HG03097 (cell line): Measurements from ENCODE around the gene HOATZ.

Experiments
- ATAC-seq: cut with Tn5 transposase; IDR thresholded peaks from one replicate; pipeline ENCODE4 v1.9.1; 2021; ENCODE audit not compliant: unreplicated experiment, low FRiP score

Gene HOATZ

DNA sequence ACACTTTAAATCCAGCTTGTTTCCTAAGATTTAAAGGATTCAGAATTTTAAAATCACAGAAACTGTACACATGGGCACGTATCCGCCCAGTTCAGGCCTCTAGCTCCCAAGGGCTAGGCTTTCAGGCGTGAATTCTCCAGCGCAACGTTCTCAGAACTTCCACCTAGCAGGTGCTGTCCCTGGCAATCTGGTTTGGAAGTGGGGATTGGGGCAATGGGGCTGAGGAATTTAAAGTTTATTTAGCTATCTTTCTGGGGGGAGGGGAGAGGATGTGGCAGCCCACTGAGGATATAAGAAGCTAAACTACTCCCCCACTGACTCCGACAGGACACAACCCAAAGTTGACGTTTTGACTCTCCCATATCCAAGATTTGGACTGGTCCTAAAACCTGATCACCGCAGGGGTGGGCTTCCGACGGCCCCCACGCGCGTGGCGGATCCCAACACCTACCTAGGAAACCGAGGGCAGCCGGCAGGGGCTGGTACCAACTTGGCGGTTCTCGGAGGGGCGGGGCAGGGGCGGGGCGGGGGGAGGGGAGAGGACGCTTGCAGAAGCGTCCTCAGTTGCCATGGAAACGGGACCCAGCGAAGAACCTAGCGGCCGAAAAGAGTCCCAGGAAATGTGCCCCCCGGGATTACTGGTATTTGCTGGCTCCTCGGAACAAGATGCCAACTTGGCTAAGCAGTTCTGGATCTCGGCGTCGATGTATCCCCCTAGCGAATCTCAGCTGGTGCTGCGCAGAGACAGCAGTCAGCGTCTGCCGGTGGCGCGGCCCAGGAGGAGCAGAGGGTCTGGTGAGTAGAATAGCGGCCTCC, at the start of gene HOATZ:
Gene HOATZ (plus strand): TSS at position 563 of the 816 bp plus-strand sequence. CDS start 7 bp downstream, at position 570.
- ATAC-seq, result no peak

DNA sequence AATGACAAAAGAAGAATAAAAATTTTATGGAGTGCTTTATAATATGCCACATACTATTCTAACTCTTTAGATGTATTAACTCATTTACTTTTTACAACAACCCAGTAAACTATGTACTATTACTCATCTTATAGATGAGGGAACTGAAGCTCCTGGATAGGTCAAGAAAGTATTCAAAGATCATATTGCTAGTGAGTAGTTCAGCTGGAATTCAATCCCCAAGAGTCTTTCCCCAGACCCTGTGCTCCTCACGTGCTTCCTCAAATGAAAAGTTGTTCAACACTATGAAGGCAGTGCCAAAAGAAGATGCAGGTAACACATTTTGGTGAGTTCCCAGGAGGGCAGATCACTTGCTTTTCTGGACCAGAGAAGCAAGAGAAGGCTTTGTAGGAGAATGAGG, 49.2 kb upstream of the HOATZ start:
- no peak for ATAC-seq

DNA sequence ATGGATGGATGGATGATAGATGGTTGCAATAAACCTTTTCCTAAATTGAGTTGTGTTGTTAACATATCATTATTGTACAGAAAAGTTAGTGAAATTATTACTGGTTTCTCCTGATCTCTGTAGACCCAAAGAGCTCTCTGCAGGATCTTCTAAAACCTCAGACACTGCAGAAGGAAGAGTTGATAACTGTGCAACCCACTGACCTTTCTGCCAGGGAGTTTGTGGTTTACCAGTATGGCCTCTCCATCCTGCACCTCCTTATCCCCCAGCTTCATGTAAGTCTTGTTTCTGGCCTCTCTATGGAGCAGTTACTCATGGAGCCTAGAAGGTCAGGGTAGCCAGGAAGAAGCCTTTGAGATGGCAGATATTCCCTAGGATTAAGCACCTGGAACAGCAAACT, 48.0 kb upstream of the HOATZ start:
- ATAC-seq, result no peak

- no peak for ATAC-seq
Observed at GRCh38 chr11:111469200-111469599, 45.4 kb upstream of the HOATZ start.

- no peak for ATAC-seq
Observed at GRCh38 chr11:111472228-111472627, 42.4 kb upstream of the HOATZ start.

DNA sequence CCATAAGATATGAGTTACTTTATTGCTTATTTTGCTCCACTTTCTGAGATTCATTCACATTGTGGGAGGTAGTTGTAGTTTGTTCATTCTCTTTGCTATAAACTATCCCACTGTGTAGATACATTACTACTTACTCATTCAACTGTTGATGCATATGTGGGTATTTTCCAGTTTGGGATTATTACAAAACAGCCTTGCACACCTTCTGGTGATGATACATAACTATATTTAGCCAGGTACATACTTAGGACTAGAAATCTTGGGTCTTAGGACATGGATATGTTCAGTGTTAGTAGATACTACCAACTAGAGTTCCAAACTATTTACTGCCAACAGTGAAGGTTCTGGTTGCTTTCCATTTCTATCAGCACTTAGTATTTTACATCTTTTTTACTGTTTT, 40.1 kb upstream of the HOATZ start:
- no peak for ATAC-seq

- no peak for ATAC-seq
Observed at GRCh38 chr11:111476366-111476765, 38.2 kb upstream of the HOATZ start.

GRCh38 chr11:111476956-111477355, 37.6 kb upstream of the HOATZ start:
- no peak for ATAC-seq

GRCh38 chr11:111477898-111478297, 36.7 kb upstream of the HOATZ start:
- no peak for ATAC-seq

GRCh38 chr11:111479666-111480065, 34.9 kb upstream of the HOATZ start:
- ATAC-seq, result no peak

- ATAC-seq, result no peak
Observed at GRCh38 chr11:111483431-111483830, 31.1 kb upstream of the HOATZ start.

- no peak for ATAC-seq
Observed at GRCh38 chr11:111490496-111490895, 24.1 kb upstream of the HOATZ start.

GRCh38 chr11:111494040-111494439, 20.5 kb upstream of the HOATZ start:
- no peak for ATAC-seq

- no peak for ATAC-seq
Observed at GRCh38 chr11:111499483-111499882, 15.1 kb upstream of the HOATZ start.

- no peak for ATAC-seq
Observed at GRCh38 chr11:111500481-111500880, 14.1 kb upstream of the HOATZ start.

DNA sequence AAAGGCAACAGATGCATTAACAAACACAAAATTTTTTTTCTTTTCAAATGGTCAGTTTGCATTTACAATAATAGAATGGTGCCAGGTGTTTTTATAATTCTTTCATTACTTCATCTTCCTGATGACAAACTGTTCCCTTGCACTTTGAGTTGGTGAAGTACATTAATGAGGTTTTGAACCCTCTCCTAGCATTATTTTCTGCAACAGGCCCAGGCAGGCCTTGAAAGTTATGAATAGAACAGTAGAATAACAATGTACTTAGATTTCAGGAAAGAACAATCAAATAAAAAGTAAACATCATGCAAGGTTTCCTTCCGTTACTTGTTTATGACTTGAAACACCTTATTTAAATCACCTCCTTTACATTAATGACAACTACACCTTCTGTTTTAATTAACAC, 12.0 kb upstream of the HOATZ start:
- ATAC-seq, result no peak

GRCh38 chr11:111510311-111510710, 4.3 kb upstream of the HOATZ start:
- ATAC-seq, result no peak

GRCh38 chr11:111512296-111513239, 2.0 kb upstream of the HOATZ start, which contains the start of gene BTG4:
BTG4 (minus strand) TSS chr11:111512386; CDS start chr11:111498776, 13,610 bp downstream.
- ATAC-seq, result no peak

DNA sequence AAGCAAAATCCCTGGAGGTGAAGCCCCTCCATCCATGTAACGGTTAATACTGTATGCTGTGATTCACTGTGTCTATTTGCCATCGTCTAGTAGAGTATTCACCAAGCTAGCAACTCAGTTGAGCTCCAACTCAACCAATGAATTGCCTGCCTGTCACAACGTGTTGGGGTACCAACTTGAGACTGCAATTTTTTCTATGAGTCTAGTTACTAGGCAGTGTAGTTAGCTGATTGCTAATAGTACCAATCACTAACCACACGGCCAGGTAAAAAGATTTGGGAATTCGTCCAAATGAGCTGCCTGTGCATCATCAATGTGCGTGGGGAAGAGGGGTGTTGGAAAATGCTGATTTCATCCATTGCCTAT, 1.4 kb upstream of the HOATZ start:
- ATAC-seq, result no peak

DNA sequence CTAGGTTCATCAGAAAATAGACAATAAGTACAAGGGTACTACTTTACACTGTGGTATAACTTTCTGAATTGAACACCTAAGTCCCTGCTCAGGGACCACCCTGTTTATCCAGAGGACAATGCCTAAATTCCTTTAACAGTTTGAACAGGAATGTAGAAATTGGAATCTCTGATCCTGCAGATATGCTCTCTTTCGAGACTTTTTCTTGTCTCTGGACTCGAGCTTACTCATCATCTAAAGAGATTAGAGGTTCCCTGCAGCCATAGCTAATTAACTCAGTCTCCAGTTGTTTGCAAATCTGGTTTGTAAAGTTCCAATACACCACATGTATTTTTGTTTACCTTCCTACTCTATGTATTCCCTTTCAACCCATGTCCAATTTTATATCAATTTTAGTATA, 1.0 kb downstream of the HOATZ start:
- ATAC-seq, result no peak

- ATAC-seq, result no peak
Observed at GRCh38 chr11:111518668-111519067, 4.1 kb downstream of the HOATZ start.
